Measurements from ENCODE around the gene RELB. TPM values are rescaled to one million over a fixed set of nuclear protein-coding genes. Genes with fewer than 3 reads are reported as not detected.

Gene RELB
- total and polyA plus RNA-seq, 9 of the 15 experiments (the other 6 are each of a cell fraction or from before 2014, with no cell fraction given), result 0.15 to 1.1 (median 0.28) TPM; not detected in 2

- TF ChIP-seq ZNF232 (CRISPR knock-in tag; IDR thresholded peaks at IDR 0.05), result 0 out of 2 replicates have a peak, but pooled peaks have one; percentile 26
- TF ChIP-seq, protein P1, sequence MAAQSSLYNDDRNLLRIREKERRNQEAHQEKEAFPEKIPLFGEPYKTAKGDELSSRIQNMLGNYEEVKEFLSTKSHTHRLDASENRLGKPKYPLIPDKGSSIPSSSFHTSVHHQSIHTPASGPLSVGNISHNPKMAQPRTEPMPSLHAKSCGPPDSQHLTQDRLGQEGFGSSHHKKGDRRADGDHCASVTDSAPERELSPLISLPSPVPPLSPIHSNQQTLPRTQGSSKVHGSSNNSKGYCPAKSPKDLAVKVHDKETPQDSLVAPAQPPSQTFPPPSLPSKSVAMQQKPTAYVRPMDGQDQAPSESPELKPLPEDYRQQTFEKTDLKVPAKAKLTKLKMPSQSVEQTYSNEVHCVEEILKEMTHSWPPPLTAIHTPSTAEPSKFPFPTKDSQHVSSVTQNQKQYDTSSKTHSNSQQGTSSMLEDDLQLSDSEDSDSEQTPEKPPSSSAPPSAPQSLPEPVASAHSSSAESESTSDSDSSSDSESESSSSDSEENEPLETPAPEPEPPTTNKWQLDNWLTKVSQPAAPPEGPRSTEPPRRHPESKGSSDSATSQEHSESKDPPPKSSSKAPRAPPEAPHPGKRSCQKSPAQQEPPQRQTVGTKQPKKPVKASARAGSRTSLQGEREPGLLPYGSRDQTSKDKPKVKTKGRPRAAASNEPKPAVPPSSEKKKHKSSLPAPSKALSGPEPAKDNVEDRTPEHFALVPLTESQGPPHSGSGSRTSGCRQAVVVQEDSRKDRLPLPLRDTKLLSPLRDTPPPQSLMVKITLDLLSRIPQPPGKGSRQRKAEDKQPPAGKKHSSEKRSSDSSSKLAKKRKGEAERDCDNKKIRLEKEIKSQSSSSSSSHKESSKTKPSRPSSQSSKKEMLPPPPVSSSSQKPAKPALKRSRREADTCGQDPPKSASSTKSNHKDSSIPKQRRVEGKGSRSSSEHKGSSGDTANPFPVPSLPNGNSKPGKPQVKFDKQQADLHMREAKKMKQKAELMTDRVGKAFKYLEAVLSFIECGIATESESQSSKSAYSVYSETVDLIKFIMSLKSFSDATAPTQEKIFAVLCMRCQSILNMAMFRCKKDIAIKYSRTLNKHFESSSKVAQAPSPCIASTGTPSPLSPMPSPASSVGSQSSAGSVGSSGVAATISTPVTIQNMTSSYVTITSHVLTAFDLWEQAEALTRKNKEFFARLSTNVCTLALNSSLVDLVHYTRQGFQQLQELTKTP (IDR thresholded peaks at IDR 0.05; ENCODE audit: low read depth in 1 of 2, partially characterized antibody in 2 of 2), result no peak
- TF ChIP-seq SIN3A (IDR thresholded peaks at IDR 0.05; ENCODE audit: borderline replicate concordance in 2 of 2, control insufficient read depth in 1 of 2, low read depth in 2 of 2, low read length in 2 of 2), result peak; percentile 21 to 26; a peak in 1 of 4 replicates
These were observed 78.7 kb downstream of the RELB start (continued) for GRCh38 chr19:45079911-45080370.

DNA sequence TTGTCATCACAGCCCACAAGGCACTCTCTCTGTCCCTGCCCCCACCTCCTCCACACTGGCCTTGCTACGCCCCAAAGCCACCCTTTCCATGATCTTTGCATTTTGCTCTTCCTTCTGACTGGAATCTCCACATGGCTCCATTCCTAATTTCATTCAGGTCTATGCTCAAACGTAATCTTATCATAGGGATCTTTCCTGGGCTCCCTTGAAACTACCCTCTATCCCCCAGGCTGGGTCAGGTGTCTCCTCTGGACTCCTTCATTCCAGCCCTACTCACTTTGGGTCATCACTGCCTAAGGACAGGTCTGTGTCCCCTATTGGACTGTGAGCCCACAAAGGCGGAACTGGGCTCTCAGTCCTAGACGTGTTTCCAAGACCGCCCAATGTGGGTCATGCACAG is 80.9 kb downstream of the RELB start:
- Histone ChIP-seq H4K20me1 (replicated peaks; ENCODE audit: control insufficient read depth, insufficient read depth, low read length) (no peaks in the 10 kb centered on the region; the same call in 1 of the 2 replicates), H3K9ac (ENCODE audit: insufficient read depth in 1 of 2, low read depth in 2 of 2, low read length in 2 of 2) (peak overlapping the region in 1 of 2 experiments; percentile 53; a peak in 1 of 4 replicates), H3K27me3 (ENCODE audit: control insufficient read depth in 2 of 2, insufficient read depth in 2 of 2, low read length in 2 of 2) (no peaks in the 10 kb centered on the region), H2AFZ (ENCODE audit: low read depth, low read length) (no peak overlapping the region), H3K4me2 (ENCODE audit: insufficient read depth, low read length) (no peak overlapping the region), H3K4me3 (no peak overlapping the region), H3K79me2 (ENCODE audit: control insufficient read depth, insufficient read depth, low read length) (peaks cover 64% of the 10 kb centered on the region), H3K4me1 (replicated peaks in 1 of 2; ENCODE audit: control insufficient read depth in 2 of 2, insufficient read depth in 2 of 2, low read length in 2 of 2) (peaks cover 15 to 25% of the 10 kb centered on the region in 2 experiments), H3K27ac (ENCODE audit: extremely low read depth, low read depth, low read length) (no peak overlapping the region), H3K9me3 (replicated peaks; ENCODE audit: control insufficient read depth, insufficient read depth, low read depth, low read length) (no peaks in the 10 kb centered on the region), H3K36me3 (ENCODE audit: control insufficient read depth, insufficient read depth, low read length) (peaks cover 49% of the 10 kb centered on the region), H3K9me1 (ENCODE audit: control insufficient read depth, insufficient read depth, low read length) (no peaks in the 10 kb centered on the region)
- FAIRE-seq, result no peak
- DNase-seq (ENCODE audit: extremely low read depth in 1 of 4, low spot score in 3 of 4), result no peak
- WGBS (ENCODE audit: insufficient coverage, low coverage, missing lambda C conversion rate), result 87% methylated on average over 5 of the region's 5 CpGs
- TF ChIP-seq NR2F6 (CRISPR knock-in tag; IDR thresholded peaks at IDR 0.05), result no peak
- no peak for TF ChIP-seq SIX5 (IDR thresholded peaks at IDR 0.05; ENCODE audit: borderline replicate concordance in 1 of 2, insufficient read depth in 1 of 2, low read depth in 1 of 2, low read length in 2 of 2)
- TF ChIP-seq FOXA3 (CRISPR knock-in tag; conservative IDR thresholded peaks at IDR 0.05 in 1 of 2, IDR thresholded peaks at IDR 0.05 in 1 of 2), result no peak
- TF ChIP-seq MIER1 (IDR thresholded peaks at IDR 0.05; ENCODE audit: low read depth), result peak; percentile 49; the same call in 1 of the 2 replicates
- in situ Hi-C loops (cut with MboI), result no loop called here
- no peak for ATAC-seq
- CTCF ChIA-PET (ENCODE audit: low intra/inter-chr PET ratio), result no interaction called here
- intact Hi-C loops (cut with micrococcal nuclease), result no loop called here
- POLR2A ChIA-PET, result no interaction called here
- BruUV-seq (replicated peaks), result TSS peak; percentile 8

All from K562 (cell line).